Uterus (tissue), 4 donors: ENCODE data around the gene GPRASP2. TPM values are rescaled to one million over a fixed set of nuclear protein-coding genes. Genes with fewer than 3 reads are reported as not detected.

Experiments
- DNase-seq, 2 donors: peaks; one replicate each; pipeline ENCODE4 v3.0.0-alpha.2; 2019 to 2020
- H3K27ac ChIP-seq, 2 donors: fragments of 200-600 bp; sonication (generic); 1 replicate in 1 of 2; 2 replicates in 1 of 2; pipeline ENCODE4 v1.5.1; 2016 to 2018
- H3K27me3 ChIP-seq, 2 donors: fragments of 200-600 bp; sonication (generic); one replicate each; pipeline ENCODE4 v1.5.1; 2018 to 2019; ENCODE audit warnings: control low read depth in 1 of 2
- H3K36me3 ChIP-seq, 2 donors: fragments of 200-600 bp; sonication (generic); one replicate each; pipeline ENCODE4 v1.5.1; 2019; ENCODE audit warnings: control low read depth in 1 of 2
- H3K4me1 ChIP-seq, 2 donors: fragments of 200-600 bp; sonication (generic); one replicate each; pipeline ENCODE4 v1.5.1; 2018 to 2019; ENCODE audit warnings: control low read depth in 1 of 2
- H3K4me3 ChIP-seq, 2 donors: fragments of 200-600 bp; sonication (generic); 1 replicate in 1 of 2; 2 replicates in 1 of 2; pipeline ENCODE4 v1.5.1; 2018 to 2019; ENCODE audit warnings: mild to moderate bottlenecking in 1 of 2
- H3K9me3 ChIP-seq, 2 donors: fragments of 200-600 bp; sonication (generic); one replicate each; pipeline ENCODE4 v1.5.1; 2019; ENCODE audit warnings: control low read depth in 1 of 2
- POLR2A ChIP-seq, 2 donors: fragments of 450-650 bp; IDR thresholded peaks; one replicate each; pipeline ENCODE4 v1.6.1; 2016; ENCODE audit warnings: antibody characterized with exemption in 2 of 2, mild to moderate bottlenecking in 1 of 2, moderate library complexity in 1 of 2
- intact Hi-C: fragments of 100-400 bp; cut with DNase I; formaldehyde crosslinking; loops from one replicate; pipeline ENCODE4 v1.15.1; 2023; ENCODE audit warnings: low total_unique reads
- small RNA-seq: library from RNA; depleted of rRNA; stranded (forward); fragments of <200 nt; gene quantifications from one replicate; pipeline ENCODE3, GENCODE V24; 2016
- total RNA-seq, 4 donors: library from RNA; depleted of rRNA in 3 of 4; stranded (reverse); fragments of >200 nt in 3 of 4; gene quantifications; one replicate each; pipeline versions ENCODE4 v1.1.0 to v1.2.4, GENCODE V29; 2014 to 2023
- TF ChIP-seq, protein P1 (sequence below), 4 experiments: fragments of 200-600 bp in 2 of 4; fragments of 450-650 bp in 2 of 4; sonication (generic) in 2 of 4; IDR thresholded peaks; one replicate each; pipeline ENCODE4 v1.5.1; 2016 to 2019; ENCODE audit warnings: antibody characterized with exemption in 4 of 4, mild to moderate bottlenecking in 2 of 4, moderate library complexity in 1 of 4
- donor health status: DM: yes; HTN: yes; CAD: no.

The GPRASP2 gene
- total RNA-seq, 4 donors from 2014 or later: 7.1 to 99.6 (median 20.3) TPM

DNA sequence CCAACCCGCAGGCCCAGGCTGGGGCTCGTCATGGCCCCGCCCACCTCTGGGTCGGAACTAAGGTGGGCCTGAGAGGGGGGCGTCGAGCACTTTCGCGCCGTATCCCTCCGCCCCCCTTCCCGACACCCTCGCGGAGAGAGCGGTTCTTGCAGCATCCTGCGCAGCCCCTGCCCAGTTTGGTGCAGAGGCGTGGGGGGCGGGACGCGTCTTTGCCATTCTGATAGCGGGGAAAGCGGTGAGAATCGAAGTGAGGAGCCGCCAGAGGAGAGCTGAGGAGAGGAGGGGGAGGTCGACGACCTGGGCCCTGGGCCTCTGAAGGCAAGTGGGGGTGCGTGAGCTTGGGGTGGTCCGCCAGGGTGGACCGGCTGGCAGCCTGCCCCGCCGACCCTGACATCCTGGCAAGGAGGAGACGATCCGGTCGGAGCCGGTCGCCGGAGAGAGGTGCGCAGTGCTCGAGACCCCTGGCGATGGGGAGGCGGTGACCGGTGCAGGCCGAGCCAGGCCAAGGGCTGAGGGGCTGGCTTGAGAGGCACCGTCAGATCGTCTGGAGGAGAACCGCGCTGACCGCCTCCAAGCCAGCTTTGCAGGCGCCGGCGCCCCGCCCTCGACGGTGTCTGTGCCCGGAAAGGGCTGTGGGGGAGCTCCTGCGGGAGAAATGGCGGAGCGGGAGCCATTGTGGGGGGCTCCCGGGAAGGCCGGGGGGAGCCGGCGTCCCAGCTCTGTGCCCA is 33.8 kb downstream of the GPRASP2 start:
- Histone ChIP-seq H3K4me3 (peak overlapping the region; percentile 57 to 60), H3K36me3 (no peaks in the 10 kb centered on the region), H3K9me3 (no peaks in the 10 kb centered on the region), H3K27me3 (no peaks in the 10 kb centered on the region), H3K4me1 (no peaks in the 10 kb centered on the region), H3K27ac (peak overlapping the region; percentile 46 to 64)
- DNase-seq: peak; percentile 44 to 49
- TF ChIP-seq POLR2A (IDR thresholded peaks at IDR 0.05): no peak
- TF ChIP-seq, protein P1, sequence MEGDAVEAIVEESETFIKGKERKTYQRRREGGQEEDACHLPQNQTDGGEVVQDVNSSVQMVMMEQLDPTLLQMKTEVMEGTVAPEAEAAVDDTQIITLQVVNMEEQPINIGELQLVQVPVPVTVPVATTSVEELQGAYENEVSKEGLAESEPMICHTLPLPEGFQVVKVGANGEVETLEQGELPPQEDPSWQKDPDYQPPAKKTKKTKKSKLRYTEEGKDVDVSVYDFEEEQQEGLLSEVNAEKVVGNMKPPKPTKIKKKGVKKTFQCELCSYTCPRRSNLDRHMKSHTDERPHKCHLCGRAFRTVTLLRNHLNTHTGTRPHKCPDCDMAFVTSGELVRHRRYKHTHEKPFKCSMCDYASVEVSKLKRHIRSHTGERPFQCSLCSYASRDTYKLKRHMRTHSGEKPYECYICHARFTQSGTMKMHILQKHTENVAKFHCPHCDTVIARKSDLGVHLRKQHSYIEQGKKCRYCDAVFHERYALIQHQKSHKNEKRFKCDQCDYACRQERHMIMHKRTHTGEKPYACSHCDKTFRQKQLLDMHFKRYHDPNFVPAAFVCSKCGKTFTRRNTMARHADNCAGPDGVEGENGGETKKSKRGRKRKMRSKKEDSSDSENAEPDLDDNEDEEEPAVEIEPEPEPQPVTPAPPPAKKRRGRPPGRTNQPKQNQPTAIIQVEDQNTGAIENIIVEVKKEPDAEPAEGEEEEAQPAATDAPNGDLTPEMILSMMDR (IDR thresholded peaks at IDR 0.05): no peak
- intact Hi-C loops: no loop called here

DNA sequence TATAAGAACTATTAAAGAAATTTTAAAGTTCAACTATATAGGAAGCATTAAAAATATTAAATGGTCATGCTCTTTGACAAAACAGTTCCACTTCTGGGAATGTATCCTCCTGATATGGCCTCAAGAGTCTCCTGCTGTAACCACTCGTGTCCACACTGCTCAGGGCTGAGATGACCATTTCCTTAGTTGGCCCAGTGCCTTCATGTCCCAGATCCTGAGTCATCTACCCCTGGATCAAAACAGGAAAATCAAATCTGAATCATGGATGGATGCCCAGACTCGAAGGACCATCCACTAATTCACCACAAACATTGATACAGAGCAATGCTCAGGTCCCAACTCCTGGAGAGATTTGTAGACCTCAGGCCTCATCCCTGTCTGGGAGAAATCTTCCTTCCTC is 53.0 kb downstream of the GPRASP2 start:
- TF ChIP-seq, protein P1 (IDR thresholded peaks at IDR 0.05): no peak
- no peak for TF ChIP-seq POLR2A (IDR thresholded peaks at IDR 0.05)
- intact Hi-C loops: no loop called here
- Histone ChIP-seq H3K36me3 (no peaks in the 10 kb centered on the region), H3K9me3 (no peaks in the 10 kb centered on the region), H3K27me3 (no peaks in the 10 kb centered on the region), H3K4me1 (no peaks in the 10 kb centered on the region), H3K27ac (peak overlapping the region; percentile 23 to 43), H3K4me3 (no peak overlapping the region)
- DNase-seq: peak in 1 of 2 donors; percentile 57

- Histone ChIP-seq H3K4me3 (no peak overlapping the region), H3K27ac (peak overlapping the region; percentile 23 to 43), H3K27me3 (no peaks in the 10 kb centered on the region), H3K4me1 (no peaks in the 10 kb centered on the region), H3K36me3 (no peaks in the 10 kb centered on the region), H3K9me3 (no peaks in the 10 kb centered on the region)
- intact Hi-C loops: no loop called here
- TF ChIP-seq, protein P1 (IDR thresholded peaks at IDR 0.05): no peak
- no peak for TF ChIP-seq POLR2A (IDR thresholded peaks at IDR 0.05)
- DNase-seq: peak; percentile 28 to 69
These were observed 53.6 kb downstream of the GPRASP2 start for GRCh38 chrX:102765809-102766208.

DNA sequence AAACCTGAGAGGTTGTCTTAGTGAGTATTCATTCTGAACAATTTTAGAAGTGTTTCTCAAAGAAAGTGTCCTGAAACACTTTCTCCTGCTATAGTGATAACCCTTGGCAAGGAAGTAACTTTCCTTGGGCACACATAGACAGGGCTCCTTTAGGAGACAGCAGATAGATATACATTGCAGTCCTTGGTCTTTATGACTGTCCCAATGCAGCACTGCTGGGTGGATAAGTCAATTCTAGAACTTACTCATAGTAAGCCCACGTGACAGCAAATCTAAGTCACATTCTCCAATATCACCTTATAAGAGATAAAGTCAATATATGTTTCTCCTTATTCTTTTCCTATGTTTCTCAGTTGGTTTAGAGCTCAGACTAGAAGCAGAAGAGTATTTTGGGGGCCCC is 55.0 kb downstream of the GPRASP2 start:
- H3K4me3 ChIP-seq: no peak overlapping the region
- no peaks in the 10 kb centered on the region for H3K9me3 ChIP-seq
- no peaks in the 10 kb centered on the region for H3K27me3 ChIP-seq
- no peak overlapping the region for H3K27ac ChIP-seq
- TF ChIP-seq, protein P1 (IDR thresholded peaks at IDR 0.05): no peak
- TF ChIP-seq POLR2A (IDR thresholded peaks at IDR 0.05): no peak
- no peaks in the 10 kb centered on the region for H3K4me1 ChIP-seq
- intact Hi-C loops: no loop called here
- H3K36me3 ChIP-seq: no peaks in the 10 kb centered on the region
- no peak for DNase-seq

Small RNAs within 50 kb of the gene (small RNA-seq; reads per million reads assigned to genes)
- gene RNU6-589P: not detected

Other genes starting within 250 kb of the GPRASP2 start
- gene TCP11X2, start 240.6 kb upstream of the GPRASP2 start, total RNA-seq: under 1 TPM in 1 of 4 donors, not detected in 3; 0.48 TPM
- gene TMSB15A, start 195.7 kb upstream of the GPRASP2 start, total RNA-seq: 10 to 100 TPM in 1 of 4 donors, 1 to 10 TPM in 1, under 1 TPM in 1, not detected in 1; 0.88 to 12.7 (median 4.7) TPM
- 10 to 100 TPM in 2 of 4 donors, 1 to 10 TPM in 2; 8.8 to 27.7 (median 12.5) TPM for gene ARMCX5, start 112.9 kb upstream of the GPRASP2 start, total RNA-seq
- gene GPRASP1, start 61.0 kb upstream of the GPRASP2 start, total RNA-seq: 10 to 100 TPM; 18.7 to 49.9 (median 22.6) TPM
- 10 to 100 TPM in 2 of 4 donors, 1 to 10 TPM in 2; 2.4 to 26.2 (median 11.9) TPM for gene GPRASP3, start 8.3 kb downstream of the GPRASP2 start, total RNA-seq
- gene RAB40AL, start 224.8 kb downstream of the GPRASP2 start, total RNA-seq: 1 to 10 TPM in 2 of 4 donors, not detected in 2; 1.5 to 2.9 TPM